OCI-LY3 (cell line): Measurements from ENCODE around the gene PIK3R3.

Experiments
- H2AFZ ChIP-seq: fragments of 200-600, 300-600 bp; shearing (Covaris generic); 2 replicates; pipeline ENCODE4 v1.6.0; 2014; ENCODE audit warnings: antibody characterized with exemption, low read depth, low read length
- H3K27ac ChIP-seq: fragments of 200-600, 300-600 bp; sonication (generic); 2 replicates; pipeline ENCODE4 v1.5.1; 2014; ENCODE audit warnings: mild to moderate bottlenecking, low read length, moderate library complexity, mixed read lengths
- H3K27me3 ChIP-seq: fragments of 200-600, 300-600 bp; sonication (generic); 2 replicates; pipeline ENCODE4 v1.6.1; 2014; ENCODE audit warnings: low read depth, low read length, mixed read lengths
- H3K36me3 ChIP-seq: fragments of 200-600, 300-600 bp; sonication (generic); replicated peaks from 2 replicates; pipeline ENCODE3; 2014; ENCODE audit warnings: low read depth, low read length, mixed read lengths
- H3K4me1 ChIP-seq: fragments of 300-600, 200-600 bp; sonication (generic); 2 replicates; pipeline ENCODE4 v1.6.1; 2014; ENCODE audit warnings: low read length, mixed read lengths
- H3K4me2 ChIP-seq: fragments of 200-600, 300-600 bp; sonication (generic); 2 replicates; pipeline ENCODE4 v1.6.1; 2014; ENCODE audit warnings: low read length, mixed read lengths
- H3K4me3 ChIP-seq: fragments of 300-600, 200-600 bp; sonication (generic); 2 replicates; pipeline ENCODE4 v1.5.1; 2014; ENCODE audit warnings: antibody characterized with exemption, mild to moderate bottlenecking, low read length, moderate library complexity
- H3K79me2 ChIP-seq: fragments of 300-600, 200-600 bp; shearing (Covaris generic); 2 replicates; pipeline ENCODE4 v1.6.1; 2014; ENCODE audit warnings: mild to moderate bottlenecking, low read length, mixed read lengths
- H3K9ac ChIP-seq: fragments of 300-600, 200-600 bp; shearing (Covaris generic); 2 replicates; pipeline ENCODE4 v1.6.0; 2014; ENCODE audit warnings: mild to moderate bottlenecking, low read length, moderate library complexity
- H3K9me3 ChIP-seq: fragments of 200-600, 300-600 bp; shearing (Covaris generic); 2 replicates; pipeline ENCODE4 v1.6.1; 2014; ENCODE audit warnings: low read length, mixed read lengths; ENCODE audit not compliant: insufficient read depth
- H4K20me1 ChIP-seq: fragments of 200-600, 300-600 bp; sonication (generic); 2 replicates; pipeline ENCODE4 v1.6.1; 2016; ENCODE audit warnings: low read length, mixed read lengths; ENCODE audit not compliant: insufficient read depth
- EZH2phosphoT487 ChIP-seq: fragments of 200-600 bp; shearing (Covaris generic); IDR thresholded peaks from 2 replicates; pipeline ENCODE4 v1.6.1; 2018; ENCODE audit warnings: antibody characterized with exemption, mixed run types, low read depth
- TF ChIP-seq, protein P1 (sequence below): fragments of 200-600, 300-600 bp; sonication (generic); IDR thresholded peaks from 2 replicates; pipeline ENCODE4 v1.5.1; 2014; ENCODE audit warnings: antibody characterized with exemption, low read length, low read depth

PIK3R3 gene

GRCh38 chr1:46065405-46065804 is 67.0 kb downstream of the PIK3R3 start:
- H3K4me2 ChIP-seq = peak overlapping the region; percentile 24
- H3K4me1 ChIP-seq = peaks cover 70% of the 10 kb centered on the region
- H3K9ac ChIP-seq = no peak overlapping the region
- H3K27me3 ChIP-seq = no peaks in the 10 kb centered on the region
- no peak overlapping the region for H2AFZ ChIP-seq
- no peak for TF ChIP-seq EZH2phosphoT487
- TF ChIP-seq, protein P1, sequence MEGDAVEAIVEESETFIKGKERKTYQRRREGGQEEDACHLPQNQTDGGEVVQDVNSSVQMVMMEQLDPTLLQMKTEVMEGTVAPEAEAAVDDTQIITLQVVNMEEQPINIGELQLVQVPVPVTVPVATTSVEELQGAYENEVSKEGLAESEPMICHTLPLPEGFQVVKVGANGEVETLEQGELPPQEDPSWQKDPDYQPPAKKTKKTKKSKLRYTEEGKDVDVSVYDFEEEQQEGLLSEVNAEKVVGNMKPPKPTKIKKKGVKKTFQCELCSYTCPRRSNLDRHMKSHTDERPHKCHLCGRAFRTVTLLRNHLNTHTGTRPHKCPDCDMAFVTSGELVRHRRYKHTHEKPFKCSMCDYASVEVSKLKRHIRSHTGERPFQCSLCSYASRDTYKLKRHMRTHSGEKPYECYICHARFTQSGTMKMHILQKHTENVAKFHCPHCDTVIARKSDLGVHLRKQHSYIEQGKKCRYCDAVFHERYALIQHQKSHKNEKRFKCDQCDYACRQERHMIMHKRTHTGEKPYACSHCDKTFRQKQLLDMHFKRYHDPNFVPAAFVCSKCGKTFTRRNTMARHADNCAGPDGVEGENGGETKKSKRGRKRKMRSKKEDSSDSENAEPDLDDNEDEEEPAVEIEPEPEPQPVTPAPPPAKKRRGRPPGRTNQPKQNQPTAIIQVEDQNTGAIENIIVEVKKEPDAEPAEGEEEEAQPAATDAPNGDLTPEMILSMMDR = no peak
- peak overlapping the region; percentile 17; the same call in 1 of the 2 replicates for H3K27ac ChIP-seq
- no peaks in the 10 kb centered on the region for H4K20me1 ChIP-seq
- H3K36me3 ChIP-seq = peaks cover 16% of the 10 kb centered on the region
- no peaks in the 10 kb centered on the region for H3K79me2 ChIP-seq
- no peaks in the 10 kb centered on the region for H3K9me3 ChIP-seq
- no peak overlapping the region for H3K4me3 ChIP-seq

DNA sequence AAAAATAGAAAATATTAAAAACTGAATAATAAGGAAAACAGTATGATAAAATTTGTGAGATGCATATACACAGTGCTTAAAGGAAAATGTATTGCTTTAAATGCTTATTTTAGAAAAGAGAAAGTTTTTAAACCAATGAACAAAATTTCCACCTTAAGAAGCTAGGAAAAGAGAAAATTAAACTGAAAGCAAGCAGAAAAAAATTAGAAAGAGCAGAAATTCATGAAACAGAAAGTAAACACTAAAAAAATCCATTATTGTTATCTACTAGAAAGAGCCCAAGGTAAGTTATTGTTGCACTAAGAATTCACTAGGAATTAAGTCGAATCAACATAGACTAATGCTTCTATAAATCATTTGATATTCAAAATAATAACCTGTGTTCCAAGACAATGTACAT is 67.7 kb downstream of the PIK3R3 start:
- H3K9me3 ChIP-seq = no peaks in the 10 kb centered on the region
- no peak overlapping the region for H3K9ac ChIP-seq
- H3K4me2 ChIP-seq = peak overlapping the region; percentile 24; the same call in 1 of the 2 replicates
- H3K36me3 ChIP-seq = peaks cover 17% of the 10 kb centered on the region
- no peak overlapping the region for H2AFZ ChIP-seq
- H3K27me3 ChIP-seq = no peaks in the 10 kb centered on the region
- no peaks in the 10 kb centered on the region for H4K20me1 ChIP-seq
- no peaks in the 10 kb centered on the region for H3K79me2 ChIP-seq
- H3K4me3 ChIP-seq = no peak overlapping the region
- H3K4me1 ChIP-seq = peaks cover 65% of the 10 kb centered on the region
- peak overlapping the region; percentile 17; the same call in 1 of the 2 replicates for H3K27ac ChIP-seq
- TF ChIP-seq, protein P1 = no peak
- no peak for TF ChIP-seq EZH2phosphoT487

- Histone ChIP-seq H3K4me3 (peak overlapping the region; percentile 74), H3K9ac (peak overlapping the region; percentile 66), H3K9me3 (no peaks in the 10 kb centered on the region), H2AFZ (peak overlapping the region; percentile 77; the same call in 1 of the 2 replicates), H4K20me1 (no peaks in the 10 kb centered on the region), H3K27me3 (no peaks in the 10 kb centered on the region), H3K4me1 (peaks cover 56% of the 10 kb centered on the region), H3K36me3 (peaks cover 24% of the 10 kb centered on the region), H3K79me2 (no peaks in the 10 kb centered on the region), H3K4me2 (peak overlapping the region; percentile 88), H3K27ac (peak overlapping the region; percentile 97)
- TF ChIP-seq, protein P1 = no peak
- TF ChIP-seq EZH2phosphoT487 = no peak
These were observed 69.6 kb downstream of the PIK3R3 start for GRCh38 chr1:46062651-46063319.

- no peaks in the 10 kb centered on the region for H3K79me2 ChIP-seq
- H3K9ac ChIP-seq = no peak overlapping the region
- no peak overlapping the region for H3K4me2 ChIP-seq
- no peaks in the 10 kb centered on the region for H4K20me1 ChIP-seq
- H3K4me1 ChIP-seq = peaks cover 47% of the 10 kb centered on the region
- H3K9me3 ChIP-seq = no peaks in the 10 kb centered on the region
- TF ChIP-seq EZH2phosphoT487 = no peak
- TF ChIP-seq, protein P1 = no peak
- H3K27ac ChIP-seq = peak overlapping the region; percentile 97; the same call in 1 of the 2 replicates
- H3K4me3 ChIP-seq = no peak overlapping the region
- no peak overlapping the region for H2AFZ ChIP-seq
- peaks cover 24% of the 10 kb centered on the region for H3K36me3 ChIP-seq
- no peaks in the 10 kb centered on the region for H3K27me3 ChIP-seq
These were observed 71.3 kb downstream of the PIK3R3 start for GRCh38 chr1:46061146-46061545.
